Ascending aorta (tissue), 2 donors: Measurements from ENCODE around the gene RP9. TPM values are rescaled to one million over a fixed set of nuclear protein-coding genes. Genes with fewer than 3 reads are reported as not detected.

ENCODE experiments used
- DNase-seq, 2 donors: peaks; one replicate each; pipeline ENCODE4 v3.0.0-alpha.2; 2019; ENCODE audit warnings: low spot score in 2 of 2
- H3K27ac ChIP-seq, 2 donors: fragments of 200-600 bp; sonication (generic); one replicate each; pipeline ENCODE4 v1.5.1; 2016 to 2017; ENCODE audit warnings: mild to moderate bottlenecking in 1 of 2
- H3K27me3 ChIP-seq: fragments of 200-600 bp; sonication (generic); one replicate; pipeline ENCODE4 v1.5.1; 2017
- H3K36me3 ChIP-seq, 2 donors: fragments of 200-600 bp; sonication (generic); one replicate each; pipeline ENCODE4 v1.5.1; 2016
- H3K4me1 ChIP-seq, 2 donors: fragments of 200-600 bp; sonication (generic); one replicate each; pipeline ENCODE4 v1.5.1; 2016 to 2017; ENCODE audit warnings: mild to moderate bottlenecking in 1 of 2
- H3K4me3 ChIP-seq, 2 donors: fragments of 200-600 bp; sonication (generic); one replicate each; pipeline ENCODE4 v1.5.1; 2016 to 2017; ENCODE audit warnings: mild to moderate bottlenecking in 1 of 2
- H3K9me3 ChIP-seq, 2 donors: fragments of 200-600 bp; sonication (generic); one replicate each; pipeline ENCODE4 v1.5.1; 2016
- intact Hi-C: fragments of 100-400 bp; cut with DNase I; formaldehyde crosslinking; loops from one replicate; pipeline ENCODE4 v1.15.1; 2023
- total RNA-seq: library from RNA; depleted of rRNA; stranded (reverse); fragments of >200 nt; gene quantifications from one replicate; pipeline ENCODE4 v1.1.0, GENCODE V29; 2016
- TF ChIP-seq, protein P1 (sequence below), 3 experiments: fragments of 200-600 bp in 2 of 3; fragments of 450-650 bp in 1 of 3; sonication (generic) in 2 of 3; IDR thresholded peaks; one replicate each; pipeline ENCODE4 v1.5.1; 2016 to 2019; ENCODE audit warnings: antibody characterized with exemption in 3 of 3, mild to moderate bottlenecking in 1 of 3, moderate library complexity in 1 of 3

RP9 gene
- total RNA-seq, 1 donor from 2014 or later = 2.8 TPM

- TF ChIP-seq, protein P1, sequence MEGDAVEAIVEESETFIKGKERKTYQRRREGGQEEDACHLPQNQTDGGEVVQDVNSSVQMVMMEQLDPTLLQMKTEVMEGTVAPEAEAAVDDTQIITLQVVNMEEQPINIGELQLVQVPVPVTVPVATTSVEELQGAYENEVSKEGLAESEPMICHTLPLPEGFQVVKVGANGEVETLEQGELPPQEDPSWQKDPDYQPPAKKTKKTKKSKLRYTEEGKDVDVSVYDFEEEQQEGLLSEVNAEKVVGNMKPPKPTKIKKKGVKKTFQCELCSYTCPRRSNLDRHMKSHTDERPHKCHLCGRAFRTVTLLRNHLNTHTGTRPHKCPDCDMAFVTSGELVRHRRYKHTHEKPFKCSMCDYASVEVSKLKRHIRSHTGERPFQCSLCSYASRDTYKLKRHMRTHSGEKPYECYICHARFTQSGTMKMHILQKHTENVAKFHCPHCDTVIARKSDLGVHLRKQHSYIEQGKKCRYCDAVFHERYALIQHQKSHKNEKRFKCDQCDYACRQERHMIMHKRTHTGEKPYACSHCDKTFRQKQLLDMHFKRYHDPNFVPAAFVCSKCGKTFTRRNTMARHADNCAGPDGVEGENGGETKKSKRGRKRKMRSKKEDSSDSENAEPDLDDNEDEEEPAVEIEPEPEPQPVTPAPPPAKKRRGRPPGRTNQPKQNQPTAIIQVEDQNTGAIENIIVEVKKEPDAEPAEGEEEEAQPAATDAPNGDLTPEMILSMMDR (IDR thresholded peaks at IDR 0.05) = no peak
- Histone ChIP-seq H3K4me3 (no peak overlapping the region), H3K9me3 (no peaks in the 10 kb centered on the region), H3K4me1 (no peaks in the 10 kb centered on the region), H3K27ac (no peak overlapping the region), H3K27me3 (no peaks in the 10 kb centered on the region), H3K36me3 (peaks cover 0 to 3% of the 10 kb centered on the region in 2 donors)
- DNase-seq = no peak
- intact Hi-C loops = no loop called here
Measured at GRCh38 chr7:33152087-33152486, 42.9 kb upstream of the RP9 start.

- no peak overlapping the region for H3K27ac ChIP-seq
- H3K4me1 ChIP-seq = no peaks in the 10 kb centered on the region
- H3K9me3 ChIP-seq = no peaks in the 10 kb centered on the region
- H3K27me3 ChIP-seq = no peaks in the 10 kb centered on the region
- no peaks in the 10 kb centered on the region for H3K36me3 ChIP-seq
- intact Hi-C loops = no loop called here
- DNase-seq = no peak
- TF ChIP-seq, protein P1 (IDR thresholded peaks at IDR 0.05) = no peak
- no peak overlapping the region for H3K4me3 ChIP-seq
Measured at GRCh38 chr7:33145156-33145555, 36.0 kb upstream of the RP9 start.

DNA sequence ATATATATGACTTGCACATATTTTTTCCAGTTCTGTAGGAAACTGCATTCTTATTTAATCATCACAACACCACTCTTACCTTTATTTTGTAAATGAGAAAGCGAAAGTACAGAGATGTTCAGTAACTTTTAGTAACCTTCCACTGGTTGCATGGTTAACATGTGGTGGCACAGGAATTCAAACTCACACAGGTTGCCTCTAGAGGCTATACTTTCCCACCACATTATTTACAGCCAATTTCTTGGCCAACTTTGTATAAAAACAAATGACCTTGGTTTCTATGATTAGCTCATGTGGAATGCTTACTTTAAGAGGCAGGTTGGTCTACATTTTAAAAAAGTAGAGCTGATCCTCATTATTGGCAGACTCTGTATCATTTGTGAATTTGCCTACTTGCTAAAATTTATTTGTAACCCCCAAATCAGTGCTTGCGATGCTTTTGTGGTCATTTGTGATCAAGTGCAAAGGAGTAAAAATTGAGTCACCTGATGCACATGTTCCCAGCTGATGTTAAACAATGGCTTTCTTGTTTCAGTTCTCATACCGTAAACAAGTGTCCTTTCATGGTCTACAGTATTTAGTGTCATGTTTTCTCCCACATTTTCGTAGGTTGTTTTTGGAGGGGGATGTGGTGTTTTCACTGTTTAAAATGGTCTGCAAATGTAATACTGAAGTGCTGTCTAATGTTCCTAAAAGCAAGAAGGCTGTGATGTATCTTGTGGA lies 35.0 kb upstream of the RP9 start:
- no peaks in the 10 kb centered on the region for H3K9me3 ChIP-seq
- no peak overlapping the region for H3K4me3 ChIP-seq
- H3K4me1 ChIP-seq = no peaks in the 10 kb centered on the region
- no peak overlapping the region for H3K27ac ChIP-seq
- H3K27me3 ChIP-seq = no peaks in the 10 kb centered on the region
- TF ChIP-seq, protein P1 (IDR thresholded peaks at IDR 0.05) = no peak
- intact Hi-C loops = no loop called here
- no peak for DNase-seq
- no peaks in the 10 kb centered on the region for H3K36me3 ChIP-seq

DNA sequence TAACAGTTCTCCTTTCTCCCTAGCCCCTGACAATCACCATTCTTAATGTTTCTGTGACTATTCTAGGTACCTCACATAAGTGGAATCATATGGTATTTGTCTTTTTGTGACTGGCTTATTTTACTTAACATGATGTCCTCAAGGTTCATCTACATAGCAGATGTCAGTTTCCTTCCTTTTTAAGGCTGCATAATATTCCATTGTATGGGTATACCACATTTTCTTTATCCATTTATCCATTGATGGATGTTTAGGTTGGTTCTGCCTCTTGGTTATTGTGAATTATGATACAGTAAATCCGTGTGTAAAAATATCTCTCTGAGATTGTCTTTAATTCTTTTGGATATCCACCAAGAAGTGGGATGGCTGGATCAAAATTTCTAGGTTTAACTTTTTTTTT lies 33.4 kb upstream of the RP9 start:
- intact Hi-C loops = no loop called here
- TF ChIP-seq, protein P1 (IDR thresholded peaks at IDR 0.05) = no peak
- Histone ChIP-seq H3K36me3 (no peaks in the 10 kb centered on the region), H3K27me3 (no peaks in the 10 kb centered on the region), H3K27ac (no peak overlapping the region), H3K4me1 (no peaks in the 10 kb centered on the region), H3K4me3 (no peak overlapping the region), H3K9me3 (no peaks in the 10 kb centered on the region)
- DNase-seq = no peak

GRCh38 chr7:33137103-33137502 lies 27.9 kb upstream of the RP9 start:
- TF ChIP-seq, protein P1 (IDR thresholded peaks at IDR 0.05) = no peak
- intact Hi-C loops = no loop called here

More at GRCh38 chr7:33137103-33137502, 27.9 kb upstream of the RP9 start:
- H3K4me1 ChIP-seq = no peaks in the 10 kb centered on the region
- no peak overlapping the region for H3K4me3 ChIP-seq
- H3K36me3 ChIP-seq = no peaks in the 10 kb centered on the region
- no peak overlapping the region for H3K27ac ChIP-seq
- no peaks in the 10 kb centered on the region for H3K27me3 ChIP-seq
- peaks cover 0 to 14% of the 10 kb centered on the region in 2 donors for H3K9me3 ChIP-seq
- DNase-seq = no peak
